ENCODE data around the gene TSPAN31.

Gene TSPAN31

DNA sequence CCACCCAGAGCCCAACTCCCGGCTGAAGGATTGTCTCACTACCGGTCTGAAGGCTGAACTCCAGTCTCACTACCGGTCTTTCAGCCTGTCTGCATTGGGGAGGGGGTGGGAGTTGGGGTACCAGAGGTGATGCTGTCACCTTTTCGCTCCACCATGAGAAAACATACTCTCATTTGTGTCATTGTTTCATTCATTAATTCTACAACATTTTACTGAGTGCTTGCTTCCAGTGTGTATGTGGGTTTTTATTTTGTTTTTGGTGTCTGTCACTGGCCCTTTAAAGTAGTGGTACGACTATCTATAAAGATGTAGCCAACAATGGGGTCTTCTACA, 7.8 kb downstream of the TSPAN31 start:
- no peak for DNase-seq (ENCODE audit: low spot score)
- in situ Hi-C loops (cut with MboI; ENCODE audit: low pct_unique_long_range_greater_than_20kb, low sequenced_read_pairs, unreplicated experiment): no loop called here
- TF ChIP-seq, protein P1, sequence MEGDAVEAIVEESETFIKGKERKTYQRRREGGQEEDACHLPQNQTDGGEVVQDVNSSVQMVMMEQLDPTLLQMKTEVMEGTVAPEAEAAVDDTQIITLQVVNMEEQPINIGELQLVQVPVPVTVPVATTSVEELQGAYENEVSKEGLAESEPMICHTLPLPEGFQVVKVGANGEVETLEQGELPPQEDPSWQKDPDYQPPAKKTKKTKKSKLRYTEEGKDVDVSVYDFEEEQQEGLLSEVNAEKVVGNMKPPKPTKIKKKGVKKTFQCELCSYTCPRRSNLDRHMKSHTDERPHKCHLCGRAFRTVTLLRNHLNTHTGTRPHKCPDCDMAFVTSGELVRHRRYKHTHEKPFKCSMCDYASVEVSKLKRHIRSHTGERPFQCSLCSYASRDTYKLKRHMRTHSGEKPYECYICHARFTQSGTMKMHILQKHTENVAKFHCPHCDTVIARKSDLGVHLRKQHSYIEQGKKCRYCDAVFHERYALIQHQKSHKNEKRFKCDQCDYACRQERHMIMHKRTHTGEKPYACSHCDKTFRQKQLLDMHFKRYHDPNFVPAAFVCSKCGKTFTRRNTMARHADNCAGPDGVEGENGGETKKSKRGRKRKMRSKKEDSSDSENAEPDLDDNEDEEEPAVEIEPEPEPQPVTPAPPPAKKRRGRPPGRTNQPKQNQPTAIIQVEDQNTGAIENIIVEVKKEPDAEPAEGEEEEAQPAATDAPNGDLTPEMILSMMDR (IDR thresholded peaks at IDR 0.05; ENCODE audit: extremely low read depth, insufficient read depth, missing control alignments): no peak

DNA sequence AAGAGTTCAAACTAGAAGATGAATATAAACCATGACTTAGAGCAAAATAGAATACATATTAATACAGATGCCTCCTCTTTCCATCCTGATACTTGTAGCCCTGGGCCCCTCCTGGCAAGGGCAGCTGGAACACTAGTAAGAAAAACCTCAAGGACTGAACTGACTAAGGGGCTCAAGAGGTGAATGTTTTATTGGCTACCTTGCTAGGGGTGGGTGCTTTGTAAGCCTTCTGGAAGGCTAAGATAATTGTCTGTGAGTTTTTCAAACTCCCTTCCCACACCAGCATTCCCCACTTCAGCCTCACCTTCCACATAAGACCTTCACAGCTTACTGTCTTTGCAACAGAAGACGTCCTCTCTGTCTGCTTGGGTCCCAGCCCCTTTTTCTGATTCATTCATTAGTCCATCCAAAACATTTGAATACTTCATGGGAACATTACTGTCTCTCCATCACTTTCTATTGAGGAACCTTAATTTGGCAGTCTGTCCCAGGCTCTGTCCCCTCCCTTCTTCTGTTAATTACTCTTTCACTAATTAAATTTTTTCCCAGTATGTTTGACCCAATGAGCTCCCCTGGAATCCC, 9.0 kb downstream of the TSPAN31 start:
- no peak for DNase-seq (ENCODE audit: low spot score)
- in situ Hi-C loops (cut with MboI; ENCODE audit: low pct_unique_long_range_greater_than_20kb, low sequenced_read_pairs, unreplicated experiment): no loop called here
- TF ChIP-seq, protein P1 (IDR thresholded peaks at IDR 0.05; ENCODE audit: extremely low read depth, insufficient read depth, missing control alignments): no peak

DNA sequence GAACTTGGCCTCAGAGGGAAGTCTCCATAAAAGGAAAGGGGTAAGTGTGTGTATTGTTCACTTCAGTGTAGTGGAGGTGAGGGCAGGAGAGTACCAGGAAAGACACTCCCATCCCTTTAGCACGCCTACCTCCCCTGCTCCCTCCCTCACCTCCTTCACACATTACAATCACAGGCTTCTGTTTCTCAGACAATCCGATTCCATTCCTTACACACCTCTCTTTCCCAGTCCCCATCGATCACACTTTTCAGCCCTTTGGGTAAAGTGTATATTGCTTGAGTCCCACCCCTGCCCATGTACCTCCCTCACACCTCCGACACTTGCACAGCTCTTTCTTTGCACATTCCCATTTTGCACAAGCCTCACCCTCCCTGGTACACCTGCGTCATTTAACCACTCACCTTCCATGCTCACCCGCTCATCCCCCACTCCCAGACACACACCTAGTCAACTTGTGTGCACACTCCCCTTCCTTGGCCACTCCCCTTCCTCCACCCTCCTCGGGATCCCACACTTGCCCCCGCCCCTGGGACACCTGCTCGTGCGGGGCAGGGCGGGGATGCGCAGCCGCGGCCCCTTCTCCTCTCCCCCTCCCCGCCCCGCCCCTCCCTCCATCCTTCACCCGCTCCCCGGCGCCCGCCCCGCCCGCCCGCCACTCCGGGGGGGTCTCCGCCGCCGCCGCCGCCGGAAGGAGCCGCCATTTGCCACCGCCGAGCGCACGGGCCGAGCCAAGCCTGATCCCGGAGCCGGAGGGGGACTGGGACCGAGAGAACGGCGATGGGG, 9.8 kb downstream of the TSPAN31 start, which contains the start of gene MARCHF9:
Gene MARCHF9 (plus strand): TSS at position 693 of the 783 bp plus-strand sequence. CDS start 426 bp downstream, outside the sequence.
- peak; percentile 93 for DNase-seq (ENCODE audit: low spot score)
- in situ Hi-C loops (cut with MboI; ENCODE audit: low pct_unique_long_range_greater_than_20kb, low sequenced_read_pairs, unreplicated experiment): no loop called here
- TF ChIP-seq, protein P1 (IDR thresholded peaks at IDR 0.05; ENCODE audit: extremely low read depth, insufficient read depth, missing control alignments): no peak

DNA sequence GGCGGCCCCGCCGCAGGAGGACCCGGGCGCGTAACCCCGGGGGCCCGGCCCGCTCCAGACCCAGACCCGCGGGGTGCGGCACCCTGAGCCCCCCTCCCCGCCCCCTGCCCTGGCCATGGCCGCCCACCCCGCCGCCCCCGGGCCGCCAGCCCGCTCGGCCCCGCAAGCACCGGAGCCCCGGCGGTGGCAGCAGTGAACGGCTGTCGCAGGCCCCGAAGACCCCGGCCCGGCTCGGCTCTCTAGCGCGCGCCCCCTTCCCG, 10.3 kb downstream of the TSPAN31 start:
- TF ChIP-seq, protein P1 (IDR thresholded peaks at IDR 0.05; ENCODE audit: extremely low read depth, insufficient read depth, missing control alignments): no peak
- in situ Hi-C loops (cut with MboI; ENCODE audit: low pct_unique_long_range_greater_than_20kb, low sequenced_read_pairs, unreplicated experiment): no loop called here
- no peak for DNase-seq (ENCODE audit: low spot score)

DNA sequence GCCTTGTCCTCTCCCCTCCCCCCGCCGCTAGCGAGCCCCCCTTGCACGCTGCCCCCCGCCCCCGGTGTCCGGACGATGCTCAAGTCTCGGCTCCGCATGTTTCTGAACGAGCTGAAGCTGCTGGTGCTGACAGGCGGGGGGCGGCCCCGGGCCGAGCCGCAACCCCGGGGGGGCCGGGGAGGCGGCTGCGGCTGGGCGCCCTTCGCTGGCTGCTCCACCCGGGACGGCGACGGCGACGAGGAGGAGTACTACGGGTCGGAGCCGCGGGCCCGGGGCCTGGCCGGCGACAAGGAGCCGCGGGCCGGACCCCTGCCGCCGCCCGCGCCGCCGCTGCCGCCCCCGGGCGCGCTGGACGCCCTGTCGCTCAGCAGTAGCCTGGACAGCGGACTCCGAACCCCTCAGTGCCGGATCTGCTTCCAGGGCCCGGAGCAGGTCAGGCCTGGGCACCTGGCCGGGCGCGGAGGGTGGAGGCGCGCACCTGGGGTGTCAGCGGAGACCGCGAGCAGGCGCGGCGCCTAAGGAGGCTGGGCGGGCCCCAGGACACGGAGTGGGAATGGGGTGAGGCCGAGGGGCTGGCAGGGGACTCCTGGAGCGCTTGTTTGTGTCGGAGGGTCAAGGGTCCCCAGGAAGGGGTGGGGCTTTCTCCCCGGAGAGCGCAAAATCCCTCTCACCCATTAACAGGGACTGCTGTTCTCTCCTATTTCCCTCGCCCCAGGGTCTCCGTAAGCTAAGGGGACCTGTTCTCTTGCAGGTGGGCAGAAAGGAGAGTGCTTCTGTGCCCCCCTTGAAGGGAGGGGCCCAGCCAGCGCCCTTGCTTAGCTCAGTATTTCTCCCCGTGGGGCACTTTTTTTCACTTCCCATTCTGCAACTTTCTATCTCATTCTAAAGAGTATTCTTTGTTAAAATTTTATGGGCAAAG, 10.9 kb downstream of the TSPAN31 start:
- DNase-seq (ENCODE audit: low spot score): peak; percentile 70
- in situ Hi-C loops (cut with MboI; ENCODE audit: low pct_unique_long_range_greater_than_20kb, low sequenced_read_pairs, unreplicated experiment): no loop called here
- TF ChIP-seq, protein P1 (IDR thresholded peaks at IDR 0.05; ENCODE audit: extremely low read depth, insufficient read depth, missing control alignments): no peak

DNA sequence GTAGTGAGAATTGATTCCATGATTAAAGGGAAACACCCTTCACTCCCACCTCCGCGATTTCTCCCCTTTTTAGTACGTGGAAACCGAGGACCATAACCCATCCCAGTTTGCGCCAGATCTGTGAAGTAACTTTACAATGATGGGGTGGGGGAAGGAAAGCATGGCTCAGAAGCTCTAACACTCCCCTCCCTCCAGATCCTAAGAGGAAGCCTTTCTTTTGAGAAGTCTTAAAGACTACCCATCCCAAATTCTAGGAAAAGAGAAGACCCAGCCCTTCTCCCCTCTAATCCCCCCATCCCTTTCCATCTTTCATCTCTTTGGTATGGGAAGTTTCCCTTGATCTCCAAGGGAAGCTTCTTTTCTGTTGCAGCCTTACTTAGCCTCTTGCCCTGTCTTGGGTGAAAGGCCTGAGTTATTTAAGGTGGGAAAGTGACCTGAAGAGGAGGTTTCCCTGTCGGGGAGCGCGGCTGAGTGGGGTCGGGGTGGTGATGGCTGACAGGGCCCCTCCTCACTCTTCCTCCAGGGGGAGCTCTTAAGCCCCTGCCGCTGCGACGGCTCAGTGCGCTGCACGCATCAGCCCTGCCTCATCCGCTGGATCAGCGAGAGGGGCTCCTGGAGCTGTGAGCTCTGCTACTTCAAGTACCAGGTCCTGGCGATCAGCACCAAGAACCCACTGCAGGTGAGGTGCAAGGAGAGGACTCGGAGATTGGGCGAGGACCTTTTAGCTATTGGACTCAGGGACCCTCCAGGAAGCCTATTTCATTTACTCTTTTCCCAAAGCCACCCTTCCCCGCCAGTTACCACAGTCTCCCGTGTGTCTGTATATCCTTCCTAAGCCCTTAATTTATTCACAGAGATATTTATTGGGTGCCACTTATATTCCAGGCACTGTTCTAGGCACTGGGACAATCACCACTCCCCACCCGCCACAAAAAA, 11.8 kb downstream of the TSPAN31 start:
- DNase-seq (ENCODE audit: low spot score): peak; percentile 90
- TF ChIP-seq, protein P1 (IDR thresholded peaks at IDR 0.05; ENCODE audit: extremely low read depth, insufficient read depth, missing control alignments): peak; percentile 90
- in situ Hi-C loops (cut with MboI; ENCODE audit: low pct_unique_long_range_greater_than_20kb, low sequenced_read_pairs, unreplicated experiment): no loop called here
